ENCODE results near the gene ACAP1.

- TF ChIP-seq POLR2A (IDR thresholded peaks at IDR 0.05) (no peak), CTCF (IDR thresholded peaks at IDR 0.05) (peak in 2 of 3 experiments; percentile 48 to 51)
Measured at GRCh38 chr17:7351665-7352502, 15.6 kb downstream of the ACAP1 start, which contains the start of gene KCTD11.

Data from testis (tissue), 2 donors.